ENCODE results near the gene PARD3B. TPM values are rescaled to one million over a fixed set of nuclear protein-coding genes. Genes with fewer than 3 reads are reported as not detected.

Gene PARD3B
- total RNA-seq, 1 donor from 2014 or later = 4.5 TPM

GRCh38 chr2:205590759-205591158, 1045.5 kb downstream of the PARD3B start:
- FAIRE-seq = no peak
- DNase-seq (ENCODE audit: low spot score in 2 of 2) = no peak

- no peak for FAIRE-seq
Observed at GRCh38 chr2:205593891-205594290, 1048.6 kb downstream of the PARD3B start.

GRCh38 chr2:205596581-205596980, 1051.3 kb downstream of the PARD3B start:
- DNase-seq (ENCODE audit: low spot score in 2 of 2) (no peak), FAIRE-seq (no peak)

More at GRCh38 chr2:205593891-205594290, 1048.6 kb downstream of the PARD3B start:
- no peak for DNase-seq (ENCODE audit: low spot score in 2 of 2)

GRCh38 chr2:205605638-205606304, 1060.5 kb downstream of the PARD3B start:
- DNase-seq (ENCODE audit: low spot score in 2 of 2) (no peak), FAIRE-seq (no peak)

- no peak for DNase-seq (ENCODE audit: low spot score in 2 of 2)
Observed at GRCh38 chr2:205607146-205607545, 1061.9 kb downstream of the PARD3B start.

GRCh38 chr2:205609113-205609512, 1063.8 kb downstream of the PARD3B start:
- FAIRE-seq (no peak), DNase-seq (ENCODE audit: low spot score in 2 of 2) (no peak)

More at GRCh38 chr2:205607146-205607545, 1061.9 kb downstream of the PARD3B start:
- no peak for FAIRE-seq

GRCh38 chr2:205610437-205610836, 1065.2 kb downstream of the PARD3B start:
- DNase-seq (ENCODE audit: low spot score in 2 of 2) (no peak), FAIRE-seq (no peak)

- DNase-seq (ENCODE audit: low spot score in 2 of 2) (no peak), FAIRE-seq (no peak)
Observed at GRCh38 chr2:205612636-205613035, 1067.4 kb downstream of the PARD3B start.

- no peak for DNase-seq (ENCODE audit: low spot score in 2 of 2)
Observed at GRCh38 chr2:205613970-205614559, 1068.8 kb downstream of the PARD3B start.

GRCh38 chr2:205614965-205615364, 1069.7 kb downstream of the PARD3B start:
- no peak for FAIRE-seq
- no peak for DNase-seq (ENCODE audit: low spot score in 2 of 2)

More at GRCh38 chr2:205613970-205614559, 1068.8 kb downstream of the PARD3B start:
- no peak for FAIRE-seq

- no peak for FAIRE-seq
- no peak for DNase-seq (ENCODE audit: low spot score in 2 of 2)
Observed at GRCh38 chr2:205617905-205618304, 1072.6 kb downstream of the PARD3B start.

- no peak for DNase-seq (ENCODE audit: low spot score in 2 of 2)
- FAIRE-seq = no peak
Observed at GRCh38 chr2:205619600-205619999, 1074.3 kb downstream of the PARD3B start.

GRCh38 chr2:205627085-205627484, 1081.8 kb downstream of the PARD3B start:
- DNase-seq (ENCODE audit: low spot score in 2 of 2) (no peak), FAIRE-seq (no peak)

GRCh38 chr2:205628422-205628821, 1083.1 kb downstream of the PARD3B start:
- DNase-seq (ENCODE audit: low spot score in 2 of 2) (no peak), FAIRE-seq (no peak)

- FAIRE-seq (no peak), DNase-seq (ENCODE audit: low spot score in 2 of 2) (no peak)
Observed at GRCh38 chr2:205629091-205629776, 1084.0 kb downstream of the PARD3B start.

- no peak for DNase-seq (ENCODE audit: low spot score in 2 of 2)
Observed at GRCh38 chr2:205633994-205634393, 1088.7 kb downstream of the PARD3B start.

GRCh38 chr2:205636549-205637319, 1091.5 kb downstream of the PARD3B start:
- DNase-seq (ENCODE audit: low spot score in 2 of 2) (no peak), FAIRE-seq (no peak)

More at GRCh38 chr2:205633994-205634393, 1088.7 kb downstream of the PARD3B start:
- FAIRE-seq = no peak

GRCh38 chr2:205637320-205637602, 1092.0 kb downstream of the PARD3B start:
- no peak for FAIRE-seq
- no peak for DNase-seq (ENCODE audit: low spot score in 2 of 2)

GRCh38 chr2:205637779-205638503, 1092.7 kb downstream of the PARD3B start:
- no peak for FAIRE-seq
- DNase-seq (ENCODE audit: low spot score in 2 of 2) = no peak

GRCh38 chr2:205640716-205641115, 1095.4 kb downstream of the PARD3B start:
- DNase-seq (ENCODE audit: low spot score in 2 of 2) = no peak
- no peak for FAIRE-seq

Measured in frontal cortex (tissue), 4 donors.